MV-4-11 (cell line): ENCODE measurements around the gene TMEM158.

ENCODE experiments used
- DNase-seq: peaks from one replicate; lab custom pipeline; 2025; lab: John Stamatoyannopoulos, UW

Gene TMEM158

DNA sequence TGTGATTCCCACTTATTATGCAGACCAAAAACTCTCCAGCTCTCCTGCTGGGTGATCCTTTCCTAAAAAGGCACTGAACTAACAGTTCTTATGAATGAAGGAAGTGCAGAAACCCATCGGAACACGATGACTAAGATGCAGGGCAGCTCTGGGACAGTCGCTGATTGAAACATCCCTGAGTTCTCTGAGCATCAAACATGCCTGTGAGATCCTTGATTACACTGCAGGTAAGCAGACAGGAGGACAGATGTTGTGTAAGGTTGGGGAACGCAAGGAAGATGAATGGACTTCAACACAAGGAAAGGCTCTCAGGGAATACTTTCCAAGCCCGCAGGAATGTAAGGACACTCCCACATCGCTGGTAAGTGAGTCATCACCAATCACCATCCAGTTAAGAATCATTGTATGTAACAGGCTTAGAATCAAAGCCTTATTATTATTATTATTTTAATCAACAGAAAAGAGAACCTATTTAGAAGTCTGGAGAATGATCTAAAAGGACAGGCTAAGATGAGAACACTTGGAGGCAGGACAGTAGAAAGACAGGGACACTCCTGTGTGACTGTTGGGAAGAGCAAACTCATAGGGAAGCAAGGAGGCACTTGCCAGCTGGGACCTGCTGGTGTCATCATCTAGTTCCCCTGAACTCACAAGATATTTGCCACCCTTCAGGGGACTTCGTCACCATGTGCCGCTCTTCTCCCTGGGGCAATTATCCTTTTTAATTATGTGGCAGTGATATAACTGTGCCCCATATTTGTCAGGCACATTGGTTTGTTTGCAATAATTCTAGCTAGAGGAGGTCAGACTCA, 26.0 kb downstream of the TMEM158 start:
- DNase-seq = no peak

- no peak for DNase-seq
These were observed 27.5 kb downstream of the TMEM158 start for GRCh38 chr3:45198264-45199260.

DNA sequence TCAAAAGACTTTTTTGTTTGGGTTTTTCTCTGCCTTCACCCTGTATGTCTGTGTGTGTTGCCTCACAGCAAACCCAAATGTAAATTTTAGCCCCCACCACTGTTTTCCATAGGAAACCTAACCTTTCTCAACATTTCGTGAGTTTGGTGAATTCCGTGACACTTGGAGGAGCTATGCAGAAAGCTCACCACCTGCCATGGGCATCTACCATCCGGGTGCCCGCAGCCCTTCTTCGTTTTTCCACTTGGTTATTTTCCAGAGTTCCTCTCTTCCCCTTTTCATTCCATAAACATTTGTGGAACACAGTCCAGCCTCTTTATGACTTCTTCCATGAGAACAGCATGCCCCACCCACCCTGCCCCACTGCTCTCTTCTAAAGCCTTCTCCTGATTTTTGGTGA, 31.3 kb downstream of the TMEM158 start:
- no peak for DNase-seq

- no peak for DNase-seq
These were observed 34.1 kb downstream of the TMEM158 start for GRCh38 chr3:45191924-45192417.

- DNase-seq = peak; percentile 50
These were observed 34.7 kb downstream of the TMEM158 start for GRCh38 chr3:45191424-45191823.

DNA sequence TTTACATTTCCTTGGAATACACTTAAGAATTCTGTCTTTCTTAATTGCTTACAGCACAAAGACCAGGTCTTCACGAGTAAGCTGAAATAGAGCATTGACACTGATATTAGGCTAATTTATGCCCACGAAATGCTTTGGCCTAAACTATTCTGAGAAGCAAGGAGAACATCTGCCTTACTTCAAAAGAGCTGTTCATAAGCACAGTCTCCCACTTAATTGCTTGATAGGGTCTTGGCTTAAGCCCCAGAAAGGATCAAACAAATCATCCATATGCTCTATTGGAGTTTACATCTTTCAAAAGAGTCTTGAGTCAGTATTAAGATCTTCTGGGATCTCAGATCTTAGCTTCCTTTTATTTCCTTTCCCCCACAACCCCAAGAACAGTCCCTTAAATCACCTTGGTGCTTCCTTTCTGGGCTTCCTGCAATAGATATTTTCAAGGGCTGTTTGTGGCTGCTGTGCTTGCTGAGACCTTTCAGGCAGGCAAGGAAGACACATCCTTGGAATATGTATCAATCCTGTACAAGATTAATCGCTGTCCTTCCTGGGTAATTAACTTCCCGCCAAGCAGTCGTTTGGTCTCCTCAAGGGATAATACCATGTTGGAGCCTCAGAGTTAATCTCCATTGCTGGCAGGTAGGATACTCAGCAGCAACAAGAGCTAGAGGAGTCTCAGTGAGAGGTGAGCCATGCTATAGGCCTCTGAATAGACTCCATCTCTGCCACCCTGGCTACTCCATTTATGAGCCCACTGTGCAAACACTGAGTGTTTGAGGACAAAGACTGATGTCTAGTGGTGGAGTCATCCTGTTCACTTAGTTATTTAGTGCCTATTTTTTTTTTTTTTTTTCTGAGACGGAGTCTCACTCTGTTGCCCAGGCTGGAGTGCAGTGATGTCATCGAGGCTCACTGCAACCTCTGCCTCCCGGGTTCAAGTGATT, 37.1 kb downstream of the TMEM158 start:
- DNase-seq = no peak

DNA sequence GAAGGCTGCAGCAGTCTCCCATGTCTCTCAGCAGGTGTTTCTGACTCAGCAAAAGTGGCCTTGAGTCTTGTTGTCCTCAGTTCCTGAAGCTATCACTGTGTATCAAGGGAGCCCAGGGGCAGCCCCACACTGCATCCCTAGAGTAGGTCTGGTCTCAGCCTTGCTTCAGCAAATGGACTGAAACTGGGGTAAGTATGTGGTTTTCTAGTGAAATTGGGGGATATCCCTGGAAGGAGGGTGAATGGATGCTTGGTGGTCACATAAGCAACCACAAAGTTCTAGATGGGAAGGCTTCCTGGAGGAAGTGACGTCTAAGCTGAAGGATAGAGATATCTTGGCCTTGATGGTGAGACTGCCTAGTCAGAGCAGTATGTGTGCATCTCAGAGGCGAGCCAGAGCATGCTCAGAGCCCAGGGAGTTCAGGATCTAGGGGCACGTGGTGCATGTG, 38.4 kb downstream of the TMEM158 start:
- DNase-seq = peak; percentile 53

GRCh38 chr3:45186871-45187270, 39.2 kb downstream of the TMEM158 start:
- no peak for DNase-seq

DNA sequence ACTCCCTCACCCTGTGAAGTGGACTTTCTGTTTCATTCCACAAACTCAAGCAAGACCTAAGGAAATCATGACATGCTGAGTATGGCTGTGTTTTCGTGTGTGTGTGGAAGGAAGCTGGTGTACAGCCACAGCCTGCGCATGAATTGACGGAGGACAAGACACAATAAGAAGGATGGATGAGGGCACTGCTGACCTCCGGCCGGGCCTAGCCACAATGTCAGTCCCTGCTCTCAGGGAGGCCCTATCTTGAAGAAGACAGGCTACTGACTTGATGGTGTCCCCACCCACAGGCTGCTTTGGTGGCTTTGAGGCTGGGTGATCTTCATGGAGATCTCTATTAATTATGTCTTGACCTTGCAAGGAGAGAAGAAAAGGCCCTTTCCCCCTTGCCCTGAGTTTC, 40.6 kb downstream of the TMEM158 start:
- DNase-seq = no peak

DNA sequence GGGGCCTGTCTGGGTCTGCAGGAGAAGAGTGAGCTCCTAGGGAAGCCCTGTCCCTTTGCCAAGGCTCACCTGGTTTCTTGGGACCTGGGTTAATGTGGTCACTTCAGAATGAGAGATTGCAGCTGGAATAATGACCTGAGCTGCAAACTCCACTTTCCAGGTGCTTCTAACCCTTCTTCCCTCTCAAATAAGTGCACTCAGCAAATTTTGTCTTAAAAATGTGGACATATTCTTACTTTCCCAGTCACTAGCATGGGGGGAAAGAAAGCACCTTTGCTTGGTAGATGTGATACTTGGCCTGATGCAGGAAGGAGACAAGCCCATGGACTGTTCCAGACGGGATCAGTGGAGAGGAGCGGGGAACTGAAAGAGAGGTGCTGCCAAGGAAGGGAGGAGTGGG, 41.0 kb downstream of the TMEM158 start:
- no peak for DNase-seq

- DNase-seq = no peak
These were observed 42.2 kb downstream of the TMEM158 start for GRCh38 chr3:45183872-45184262.

DNA sequence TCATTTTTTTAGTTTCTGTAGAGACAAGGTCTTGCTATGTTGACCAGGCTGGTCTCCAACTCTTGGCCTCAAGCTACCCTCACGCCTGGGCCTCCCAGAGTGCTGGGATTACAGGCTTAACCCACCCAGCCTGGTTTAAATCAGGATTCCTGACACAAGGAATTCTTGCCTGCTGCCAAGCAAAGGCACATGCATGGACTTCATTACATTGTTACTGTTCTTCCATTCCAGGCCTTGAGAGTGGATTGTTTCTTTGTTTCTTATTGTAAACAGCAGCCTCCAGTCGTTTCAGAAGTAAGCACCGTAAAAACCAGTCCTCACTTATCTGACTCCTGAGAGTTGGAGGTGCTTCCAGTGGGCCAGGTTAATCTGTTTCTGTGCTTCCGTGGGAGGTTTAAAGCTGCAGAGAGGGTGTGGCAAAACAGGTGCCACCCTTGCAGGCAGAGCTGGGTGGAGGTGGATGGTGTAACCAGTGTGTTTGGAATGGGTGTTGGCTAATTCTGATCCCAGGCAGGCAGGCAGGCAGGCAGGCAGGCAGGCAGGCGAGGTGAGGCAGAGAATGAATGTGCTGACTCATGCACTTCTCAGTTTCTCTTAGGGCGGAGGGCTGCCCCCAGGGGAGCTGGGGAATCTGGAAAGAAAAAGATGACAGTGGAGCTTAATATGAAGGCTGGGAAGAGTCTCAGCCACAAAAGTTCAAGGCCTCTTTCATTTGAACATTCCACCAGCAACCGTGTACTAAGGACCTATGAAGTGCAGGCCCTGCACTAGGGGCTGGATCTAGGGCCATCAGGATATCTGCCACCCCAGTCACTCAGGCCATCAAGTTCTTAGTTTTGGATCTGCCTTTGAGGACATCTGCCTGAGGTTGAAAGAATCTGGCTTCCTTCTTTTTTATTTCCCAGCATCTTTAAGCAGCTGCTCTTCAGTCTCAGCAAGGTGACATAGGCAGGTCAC, 42.9 kb downstream of the TMEM158 start:
- DNase-seq = no peak

- no peak for DNase-seq
These were observed 44.6 kb downstream of the TMEM158 start for GRCh38 chr3:45181496-45181895.

GRCh38 chr3:45180899-45181298, 45.2 kb downstream of the TMEM158 start:
- DNase-seq = no peak

GRCh38 chr3:45180051-45180450, 46.0 kb downstream of the TMEM158 start:
- DNase-seq = no peak

DNA sequence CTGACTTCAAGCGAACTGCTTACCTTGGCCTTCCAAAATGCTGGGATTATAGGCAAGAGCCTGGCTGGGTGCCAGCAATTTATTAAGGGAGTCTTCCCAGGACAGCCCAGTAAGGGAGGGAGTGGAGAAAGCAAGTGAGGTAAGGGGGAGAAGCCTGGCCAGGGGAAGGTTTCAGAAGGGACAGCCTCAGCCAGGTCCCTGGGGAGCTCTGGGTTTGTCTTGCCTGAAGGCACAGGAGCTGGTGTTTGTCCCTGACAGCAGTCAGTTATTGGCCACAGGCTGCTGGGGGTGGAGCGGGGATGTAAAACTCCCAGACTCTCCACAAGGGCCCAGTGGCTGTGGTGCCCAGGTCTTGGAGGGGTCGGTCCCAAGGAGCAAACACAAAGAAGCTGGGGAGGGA, 46.9 kb downstream of the TMEM158 start:
- DNase-seq = no peak

DNA sequence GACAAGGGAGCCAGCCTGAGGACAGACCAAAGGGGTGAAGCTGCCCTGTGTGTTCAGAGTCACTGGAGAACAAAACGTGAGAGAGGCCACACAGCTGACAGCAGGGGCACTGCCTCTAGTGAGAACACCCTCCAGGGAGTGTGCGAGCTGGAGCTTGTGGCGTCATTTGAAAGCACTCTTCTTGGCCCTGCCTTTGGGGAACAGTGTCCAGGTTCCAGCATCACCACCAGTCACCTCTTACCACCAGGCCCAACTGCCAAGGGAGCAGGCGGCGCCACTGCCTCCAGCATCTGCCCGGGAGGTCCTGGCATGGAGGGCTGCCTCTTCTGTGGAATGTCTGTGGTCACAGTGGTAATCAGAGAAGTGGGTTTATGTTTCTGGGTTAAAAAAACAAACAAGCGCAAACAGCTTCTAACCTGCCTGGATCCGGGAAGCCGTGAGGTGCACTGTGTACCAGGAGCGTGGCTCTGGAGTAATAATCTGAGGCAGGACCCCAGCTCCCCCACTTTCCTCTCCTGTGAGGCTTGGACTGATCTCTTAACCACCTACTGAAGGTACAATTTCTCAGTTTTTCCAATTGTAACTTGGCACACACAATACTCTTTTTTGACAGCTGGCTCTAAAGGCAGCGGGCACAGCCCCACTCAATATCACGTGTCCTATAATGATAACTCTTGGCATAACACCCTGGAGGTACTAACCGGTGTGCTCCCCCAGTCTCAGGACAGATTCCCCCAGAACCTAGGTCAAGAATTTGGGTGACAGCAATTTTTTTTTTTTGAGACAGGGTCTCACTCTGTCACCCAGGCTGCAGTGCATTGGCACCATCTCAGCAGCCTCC, 47.7 kb downstream of the TMEM158 start:
- no peak for DNase-seq

GRCh38 chr3:45176912-45177311, 49.2 kb downstream of the TMEM158 start:
- no peak for DNase-seq
